GM19397 (cell line): Measurements from ENCODE around the gene SPON1.

Experiments
- ATAC-seq: cut with Tn5 transposase; IDR thresholded peaks from one replicate; pipeline ENCODE4 v1.9.1; 2021; ENCODE audit warnings: mild to moderate bottlenecking, moderate library complexity; ENCODE audit not compliant: unreplicated experiment

The SPON1 gene

GRCh38 chr11:14308897-14309387 is 346.4 kb downstream of the SPON1 start:
- ATAC-seq: no peak

GRCh38 chr11:14309425-14310192 is 347.1 kb downstream of the SPON1 start:
- no peak for ATAC-seq

- ATAC-seq: no peak
Observed at GRCh38 chr11:14310679-14311078, 348.2 kb downstream of the SPON1 start.

GRCh38 chr11:14312736-14313438 is 350.4 kb downstream of the SPON1 start:
- ATAC-seq: no peak

GRCh38 chr11:14314127-14314526 is 351.6 kb downstream of the SPON1 start:
- no peak for ATAC-seq

- ATAC-seq: no peak
Observed at GRCh38 chr11:14315130-14315529, 352.6 kb downstream of the SPON1 start.
